HG03045 (cell line): ENCODE results near the gene ACTR2.
"Not testable (repeated sequence)": the region's sequence is repeated elsewhere in the genome, so short reads cannot be mapped to it uniquely, and the experiment has no call there.

Source experiments
- ATAC-seq: cut with Tn5 transposase; IDR thresholded peaks from one replicate; pipeline ENCODE4 v1.9.1; 2021; ENCODE audit warnings: mild to moderate bottlenecking, moderate library complexity; ENCODE audit not compliant: unreplicated experiment

Gene ACTR2

DNA sequence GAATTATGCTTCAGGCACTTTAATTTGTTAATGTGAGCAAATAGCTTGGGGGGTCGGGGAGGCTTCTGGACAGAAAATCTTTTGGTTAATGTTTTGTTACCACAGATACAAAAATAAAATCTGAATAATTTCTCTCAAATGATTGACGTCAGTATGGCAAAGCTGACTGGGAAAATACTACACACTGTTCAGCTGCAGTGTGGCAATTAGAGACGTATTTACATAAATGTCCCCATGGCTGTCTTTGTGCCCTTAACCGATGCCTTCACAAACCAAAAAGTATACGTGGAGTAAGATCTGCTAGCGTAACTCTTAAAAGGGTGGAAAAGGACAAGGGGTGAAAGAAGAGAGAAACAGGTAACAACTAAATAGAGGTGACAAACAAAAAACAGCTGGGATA lies 83.4 kb downstream of the ACTR2 start:
- ATAC-seq = no peak

- ATAC-seq = no peak
These were observed 84.0 kb downstream of the ACTR2 start for GRCh38 chr2:65311596-65311995.

GRCh38 chr2:65313126-65313953 lies 85.7 kb downstream of the ACTR2 start:
- no peak for ATAC-seq

DNA sequence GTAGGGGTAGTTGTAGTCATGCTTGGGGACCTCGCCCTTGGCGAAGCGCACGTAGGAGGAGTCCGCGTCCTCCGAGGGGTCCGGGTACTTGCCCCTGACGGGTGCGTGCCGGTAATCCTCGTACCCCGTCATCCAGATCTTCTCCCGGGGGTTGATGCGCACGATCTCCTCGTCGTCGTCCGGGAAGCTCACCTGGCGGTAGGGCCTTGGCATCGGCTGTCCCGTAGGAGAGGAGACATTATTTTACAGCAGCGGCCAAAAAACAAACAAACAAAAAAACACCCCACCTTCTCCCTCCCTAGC lies 86.3 kb downstream of the ACTR2 start:
- no peak for ATAC-seq

DNA sequence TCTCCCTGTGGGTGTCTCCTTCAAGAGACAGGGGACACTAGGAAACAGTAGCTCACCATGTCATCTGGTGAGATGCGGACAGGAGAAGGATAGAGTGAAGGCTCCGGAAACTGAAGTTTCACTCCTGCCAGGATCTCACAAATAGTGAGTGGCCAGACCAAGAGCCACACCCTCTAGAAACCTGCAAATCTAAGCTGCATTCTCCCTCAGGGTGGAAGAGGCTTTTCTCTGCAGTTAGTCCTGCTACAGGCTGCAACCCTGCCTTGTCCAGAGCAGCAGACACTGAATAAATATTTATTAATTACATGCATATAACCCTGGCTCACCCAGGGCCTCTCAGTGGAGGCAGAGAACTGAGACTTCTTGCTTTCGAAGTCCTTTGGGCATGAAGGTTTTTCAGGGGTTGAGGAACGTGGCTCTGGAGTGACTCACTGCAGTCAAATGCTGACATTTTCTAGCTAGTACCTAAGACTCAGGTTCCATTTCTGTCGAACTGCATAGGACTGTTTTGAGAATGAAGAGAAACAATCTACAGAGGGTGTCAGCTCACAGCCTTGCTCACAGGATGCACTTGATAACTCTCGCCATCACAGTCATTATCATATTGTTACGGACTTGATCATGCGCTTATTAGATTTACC lies 87.3 kb downstream of the ACTR2 start:
- no peak for ATAC-seq

GRCh38 chr2:65316072-65316471 lies 88.4 kb downstream of the ACTR2 start:
- no peak for ATAC-seq

DNA sequence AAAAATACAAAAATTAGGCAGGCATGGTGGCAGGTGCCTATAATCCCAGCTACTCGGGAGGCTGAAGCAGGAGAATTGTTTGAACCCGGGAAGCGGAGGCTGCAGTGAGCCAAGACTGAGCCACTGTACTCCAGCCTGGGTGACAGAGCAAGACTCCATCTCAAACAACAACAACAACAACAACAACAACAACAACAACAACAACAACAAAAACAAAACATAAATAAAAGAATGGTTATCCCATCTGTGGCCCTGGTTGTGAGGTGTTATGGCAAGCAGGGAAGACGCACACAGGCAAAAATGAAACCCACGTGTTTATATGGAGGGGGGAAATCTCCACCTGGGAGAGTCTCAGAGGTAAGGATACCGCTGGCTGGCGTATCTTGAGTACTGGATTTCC lies 89.7 kb downstream of the ACTR2 start:
- ATAC-seq = not testable (repeated sequence)

- ATAC-seq = no peak
These were observed 90.2 kb downstream of the ACTR2 start for GRCh38 chr2:65317841-65318240.

- ATAC-seq = no peak
These were observed 91.5 kb downstream of the ACTR2 start for GRCh38 chr2:65319072-65319673.

- no peak for ATAC-seq
These were observed 92.0 kb downstream of the ACTR2 start for GRCh38 chr2:65319674-65320041.

- ATAC-seq = peak; percentile 71
These were observed 92.6 kb downstream of the ACTR2 start for GRCh38 chr2:65320042-65320725.
